Measurements from ENCODE around the gene RGS9BP. TPM values are rescaled to one million over a fixed set of nuclear protein-coding genes. Genes with fewer than 3 reads are reported as not detected.

The RGS9BP gene, protein sequence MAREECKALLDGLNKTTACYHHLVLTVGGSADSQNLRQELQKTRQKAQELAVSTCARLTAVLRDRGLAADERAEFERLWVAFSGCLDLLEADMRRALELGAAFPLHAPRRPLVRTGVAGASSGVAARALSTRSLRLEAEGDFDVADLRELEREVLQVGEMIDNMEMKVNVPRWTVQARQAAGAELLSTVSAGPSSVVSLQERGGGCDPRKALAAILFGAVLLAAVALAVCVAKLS
- total RNA-seq: 2.1 TPM
- long read RNA-seq, partial matches to known transcripts: 0 of 1 reads
- long read RNA-seq, other reads (novel, unspliced or antisense): 0 of 1 reads

DNA sequence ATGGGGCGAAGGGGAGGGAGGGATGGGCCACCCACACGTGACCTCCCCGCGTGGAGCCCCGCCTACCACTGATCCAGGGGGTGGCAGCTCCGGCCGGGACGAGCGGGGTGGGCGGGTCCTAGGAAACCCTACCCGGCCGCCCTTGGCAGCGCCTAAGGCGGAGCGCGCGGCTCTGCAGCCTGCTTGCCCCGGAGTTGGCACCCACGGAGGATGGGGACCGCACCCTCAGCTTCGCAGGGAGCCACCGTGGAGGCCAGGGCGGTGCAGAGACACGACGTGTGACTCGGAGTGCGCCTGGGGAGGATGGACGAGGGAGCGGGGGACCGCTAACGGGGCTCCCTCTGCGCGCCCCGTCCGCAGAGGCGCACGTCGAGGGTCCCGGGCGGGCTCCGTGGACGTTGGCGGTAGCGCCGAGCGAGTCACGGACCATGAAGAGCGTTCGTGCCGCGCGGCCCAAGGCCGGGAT is at the start of gene RGS9BP:
Gene RGS9BP (plus strand): TSS at position 129 of the 466 bp plus-strand sequence. CDS start 416 bp downstream, outside the sequence.
- DNase-seq (peak; percentile 90), ATAC-seq (peak; percentile 88 to 89)
- peak within 1 kb of the TSS; percentile 82 for H3K27ac ChIP-seq
- peak within 1 kb of the TSS; percentile 91 for H3K4me3 ChIP-seq
- H3K4me1 ChIP-seq: peaks cover 24% of the 10 kb centered on the region
- intact Hi-C loops (cut with DNase I): no loop called here
- H3K9me3 ChIP-seq: no peaks in the 10 kb centered on the region
- H3K27me3 ChIP-seq (ENCODE audit: low read depth): peaks cover 21% of the 10 kb centered on the region
- TF ChIP-seq, protein P1, sequence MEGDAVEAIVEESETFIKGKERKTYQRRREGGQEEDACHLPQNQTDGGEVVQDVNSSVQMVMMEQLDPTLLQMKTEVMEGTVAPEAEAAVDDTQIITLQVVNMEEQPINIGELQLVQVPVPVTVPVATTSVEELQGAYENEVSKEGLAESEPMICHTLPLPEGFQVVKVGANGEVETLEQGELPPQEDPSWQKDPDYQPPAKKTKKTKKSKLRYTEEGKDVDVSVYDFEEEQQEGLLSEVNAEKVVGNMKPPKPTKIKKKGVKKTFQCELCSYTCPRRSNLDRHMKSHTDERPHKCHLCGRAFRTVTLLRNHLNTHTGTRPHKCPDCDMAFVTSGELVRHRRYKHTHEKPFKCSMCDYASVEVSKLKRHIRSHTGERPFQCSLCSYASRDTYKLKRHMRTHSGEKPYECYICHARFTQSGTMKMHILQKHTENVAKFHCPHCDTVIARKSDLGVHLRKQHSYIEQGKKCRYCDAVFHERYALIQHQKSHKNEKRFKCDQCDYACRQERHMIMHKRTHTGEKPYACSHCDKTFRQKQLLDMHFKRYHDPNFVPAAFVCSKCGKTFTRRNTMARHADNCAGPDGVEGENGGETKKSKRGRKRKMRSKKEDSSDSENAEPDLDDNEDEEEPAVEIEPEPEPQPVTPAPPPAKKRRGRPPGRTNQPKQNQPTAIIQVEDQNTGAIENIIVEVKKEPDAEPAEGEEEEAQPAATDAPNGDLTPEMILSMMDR (IDR thresholded peaks at IDR 0.05): no peak
- no peaks in the 10 kb centered on the region for H3K36me3 ChIP-seq

DNA sequence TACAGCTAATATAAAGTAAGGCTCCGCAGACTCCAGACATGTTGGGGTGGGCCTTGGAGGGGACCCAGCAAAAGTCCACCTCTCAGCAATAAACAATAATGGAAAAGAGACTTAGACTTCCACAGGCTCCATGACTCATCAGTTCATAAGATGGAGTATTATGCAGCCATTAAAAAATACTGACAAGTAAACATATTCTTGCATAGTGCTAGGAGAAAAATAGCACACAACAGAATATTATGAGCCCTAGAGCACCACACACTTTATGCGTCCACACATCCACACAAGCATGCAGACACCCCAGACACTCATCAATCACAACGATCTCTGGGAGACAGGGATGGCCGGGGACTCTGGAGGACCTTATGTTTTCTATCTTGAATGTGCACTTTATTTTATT is 48.7 kb upstream of the RGS9BP start:
- intact Hi-C loops (cut with DNase I): no loop called here
- no peak for ATAC-seq
- no peaks in the 10 kb centered on the region for H3K27me3 ChIP-seq (ENCODE audit: low read depth)
- no peak for DNase-seq
- TF ChIP-seq, protein P1 (IDR thresholded peaks at IDR 0.05): no peak
- no peak overlapping the region for H3K27ac ChIP-seq
- H3K4me3 ChIP-seq: no peak overlapping the region
- peaks cover 95% of the 10 kb centered on the region for H3K36me3 ChIP-seq
- no peaks in the 10 kb centered on the region for H3K4me1 ChIP-seq
- no peaks in the 10 kb centered on the region for H3K9me3 ChIP-seq

DNA sequence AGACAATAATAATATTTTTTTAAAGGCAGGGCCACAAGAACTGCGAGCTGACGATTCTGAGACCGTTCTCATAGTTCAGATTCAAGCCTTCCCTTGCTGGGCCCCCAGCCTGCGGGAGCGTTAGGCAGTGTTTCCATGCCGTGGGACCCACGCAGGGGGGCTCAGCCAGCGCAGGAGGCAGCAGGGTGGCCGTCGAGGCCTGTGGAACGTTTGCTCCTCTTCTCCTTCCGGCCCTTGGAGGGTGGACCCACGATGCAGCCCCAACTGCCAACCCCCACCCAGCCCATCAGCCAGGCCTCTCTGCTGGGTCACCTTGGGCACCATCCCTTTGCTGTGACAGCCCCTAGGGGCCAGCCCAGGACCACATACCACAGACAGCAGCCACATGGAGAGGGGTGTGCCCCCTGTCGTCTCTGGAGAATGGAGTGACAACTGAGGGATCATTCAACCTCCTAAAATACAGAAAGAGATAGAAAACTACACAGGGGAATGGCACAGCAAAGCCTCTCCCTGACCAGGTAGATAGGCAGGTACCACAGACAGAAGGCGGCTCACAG is 47.9 kb upstream of the RGS9BP start:
- no peak for DNase-seq
- intact Hi-C loops (cut with DNase I): no loop called here
- no peak overlapping the region for H3K27ac ChIP-seq
- H3K27me3 ChIP-seq (ENCODE audit: low read depth): no peaks in the 10 kb centered on the region
- no peaks in the 10 kb centered on the region for H3K4me1 ChIP-seq
- TF ChIP-seq, protein P1 (IDR thresholded peaks at IDR 0.05): no peak
- no peak overlapping the region for H3K4me3 ChIP-seq
- H3K9me3 ChIP-seq: no peaks in the 10 kb centered on the region
- peaks cover 93% of the 10 kb centered on the region for H3K36me3 ChIP-seq
- no peak for ATAC-seq

DNA sequence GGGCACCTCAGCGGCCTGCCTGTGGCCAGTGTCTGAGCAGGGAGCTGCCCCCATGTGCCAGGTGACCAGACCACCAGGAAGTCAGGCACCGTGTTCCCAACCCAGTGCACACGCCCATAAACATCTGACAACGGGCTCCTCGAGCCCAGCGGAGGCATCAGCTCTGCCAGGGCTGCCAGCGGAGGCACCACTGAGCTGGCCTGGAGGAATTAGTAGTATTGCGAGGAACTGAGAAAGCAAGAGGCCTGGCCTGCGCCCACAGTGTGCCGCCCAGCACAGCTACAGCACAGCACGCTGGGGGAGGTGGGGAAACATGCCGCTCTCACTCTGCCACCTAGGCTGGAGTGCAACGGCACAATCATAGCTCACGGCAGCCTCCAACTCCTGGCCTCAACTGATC is 45.3 kb upstream of the RGS9BP start:
- DNase-seq (no peak), ATAC-seq (no peak)
- Histone ChIP-seq H3K4me3 (no peak overlapping the region), H3K27ac (no peak overlapping the region), H3K27me3 (ENCODE audit: low read depth) (no peaks in the 10 kb centered on the region), H3K36me3 (peaks cover 76% of the 10 kb centered on the region), H3K9me3 (no peaks in the 10 kb centered on the region), H3K4me1 (no peaks in the 10 kb centered on the region)
- intact Hi-C loops (cut with DNase I): no loop called here
- TF ChIP-seq, protein P1 (IDR thresholded peaks at IDR 0.05): no peak

DNA sequence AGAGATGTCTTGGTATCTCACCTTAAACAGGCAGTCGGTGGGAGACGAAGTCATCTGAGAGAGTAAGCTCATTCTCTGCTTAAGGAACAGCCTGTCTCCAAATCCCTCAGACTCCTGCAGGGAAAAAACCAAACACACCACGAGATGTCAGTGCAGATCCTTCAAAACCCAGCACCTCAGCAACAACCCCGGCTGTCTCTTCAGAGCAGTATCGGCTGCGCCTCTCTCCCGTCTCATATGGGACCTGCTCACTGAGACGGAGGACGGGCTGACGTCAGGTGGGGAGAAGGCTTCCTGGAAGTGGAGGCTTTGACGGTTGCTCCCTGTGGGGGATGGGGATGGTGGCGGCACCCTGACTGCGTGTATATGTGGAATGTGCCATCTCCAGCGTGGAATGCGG is 44.3 kb upstream of the RGS9BP start:
- Histone ChIP-seq H3K27me3 (ENCODE audit: low read depth) (no peaks in the 10 kb centered on the region), H3K27ac (no peak overlapping the region), H3K4me1 (no peaks in the 10 kb centered on the region), H3K9me3 (no peaks in the 10 kb centered on the region), H3K36me3 (peaks cover 76% of the 10 kb centered on the region), H3K4me3 (no peak overlapping the region)
- DNase-seq: no peak
- intact Hi-C loops (cut with DNase I): no loop called here
- ATAC-seq: no peak
- TF ChIP-seq, protein P1 (IDR thresholded peaks at IDR 0.05): no peak

Measured in lower lobe of right lung (tissue), 2 donors.